H1 (cell line): ENCODE results near the gene DNAL4. TPM values are rescaled to one million over a fixed set of nuclear protein-coding genes. Genes with fewer than 3 reads are reported as not detected.

ENCODE experiments used
- EZH2 ChIP-seq: fragments of 200-600 bp; sonication (generic); IDR thresholded peaks from 2 replicates; pipeline ENCODE4 v1.7.1; 2012; ENCODE audit warnings: low read depth, mild to moderate bottlenecking, moderate library complexity, low read length, inconsistent platforms; ENCODE audit not compliant: severe bottlenecking
- KDM5A ChIP-seq: fragments of 200-600 bp; IDR thresholded peaks from 2 replicates; pipeline ENCODE4 v1.7.1; 2012; ENCODE audit warnings: mild to moderate bottlenecking, low read length, inconsistent platforms, mixed read lengths
- MAFK ChIP-seq: IDR thresholded peaks from 2 replicates; pipeline ENCODE4 v1.6.1; 2012; ENCODE audit warnings: low read depth, mild to moderate bottlenecking, improper control_type of control experiment, low read length
- NANOG ChIP-seq: IDR thresholded peaks from 2 replicates; pipeline ENCODE4 v1.6.1; 2011; ENCODE audit warnings: low read length, low read depth, mild to moderate bottlenecking, inconsistent platforms; ENCODE audit not compliant: insufficient read depth, poor library complexity, severe bottlenecking
- TCF12 ChIP-seq: IDR thresholded peaks from 2 replicates; pipeline ENCODE4 v1.6.1; 2011; ENCODE audit warnings: low read depth, mild to moderate bottlenecking, low read length
- polyA plus RNA-seq, 7 experiments: library from polyadenylated mRNA; depleted of rRNA in 3 of 7; stranded (reverse) in 5 of 7; unstranded in 2 of 7; fragments of >200 nt in 5 of 7; fragments of 200-250 nt in 2 of 7; gene quantifications; 1 replicate in 5 of 7; 2 replicates in 1 of 7; 4 replicates in 1 of 7; pipeline versions ENCODE4 v1.2.1 to v1.2.3, GENCODE V29; 2011 to 2013; ENCODE audit warnings: missing spikeins in 2 of 7, mixed read lengths in 2 of 7
- total RNA-seq: library from RNA; stranded (reverse); fragmentation: NEBNext Ultra II Directional; extraction: Animal tissue kit (Norgen Biotek cat#: 25700); gene quantifications from 2 replicates; pipeline ENCODE4 v1.2.1, GENCODE V29; 2021

Gene DNAL4
- total and polyA plus RNA-seq, 2 of the 8 experiments (the other 6 are each of a cell fraction or from before 2014, with no cell fraction given), result 8.8 to 14.0 TPM

DNA sequence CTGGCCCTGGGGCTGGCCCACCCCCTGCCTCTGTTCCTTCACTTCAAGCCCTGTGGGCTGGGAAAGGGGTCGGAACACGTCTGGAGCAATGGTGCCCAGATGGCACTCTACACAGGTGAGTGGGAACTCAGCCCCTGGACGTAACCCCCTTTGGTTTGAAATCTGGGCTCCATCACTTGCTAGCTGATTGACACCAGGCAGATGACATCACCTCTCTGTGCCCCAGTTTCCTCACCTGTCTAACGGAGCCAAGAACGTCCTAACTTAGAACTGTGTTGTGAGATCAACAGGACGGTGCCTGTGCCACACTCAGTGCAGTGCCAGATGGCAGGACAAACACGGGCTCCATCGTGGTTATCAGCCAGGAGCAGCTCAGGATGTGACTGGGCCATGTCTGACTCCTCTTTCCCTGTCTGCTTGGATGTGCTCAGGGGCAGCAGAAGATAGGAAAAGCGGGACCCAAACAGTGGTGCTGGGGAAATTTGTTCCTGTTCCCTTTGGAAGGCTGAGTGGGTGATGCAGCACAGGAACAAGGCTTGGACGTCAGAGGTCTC is 25.5 kb upstream of the DNAL4 start (continued):
- TF ChIP-seq MAFK, result no peak
- TF ChIP-seq KDM5A, result no peak
- no peak for TF ChIP-seq EZH2
- TF ChIP-seq NANOG, result no peak
- TF ChIP-seq TCF12, result no peak
- TF ChIP-seq, all 59 proteins: peak for 0
